OCI-LY1 (cell line): ENCODE results near the gene PRR23C.

Experiments
- H2AFZ ChIP-seq: fragments of 200-600 bp; sonication (generic), shearing (Covaris generic); 2 replicates; pipeline ENCODE4 v1.6.0; 2014; ENCODE audit warnings: antibody characterized with exemption, mild to moderate bottlenecking, low read length
- H3F3A ChIP-seq: fragments of 200-600 bp; sonication (generic), shearing (Covaris generic); 2 replicates; pipeline ENCODE4 v1.6.0; 2014; ENCODE audit warnings: mild to moderate bottlenecking, antibody characterized with exemption, low read length, moderate library complexity; ENCODE audit not compliant: insufficient read depth
- H3K27ac ChIP-seq: fragments of 200-600 bp; sonication (generic); 2 replicates; pipeline ENCODE4 v1.5.1; 2014; ENCODE audit warnings: low read length, mixed run types, mild to moderate bottlenecking, low read depth; ENCODE audit not compliant: poor library complexity, severe bottlenecking
- H3K27me3 ChIP-seq: fragments of 200-600 bp; sonication (generic); 2 replicates; pipeline ENCODE4 v1.6.0; 2014; ENCODE audit warnings: antibody characterized with exemption, mild to moderate bottlenecking, low read length, moderate library complexity; ENCODE audit not compliant: insufficient read depth
- H3K36me3 ChIP-seq: fragments of 200-600 bp; sonication (generic); 2 replicates; pipeline ENCODE4 v1.6.1; 2014; ENCODE audit warnings: mild to moderate bottlenecking, antibody characterized with exemption, low read length, moderate library complexity, mixed read lengths; ENCODE audit not compliant: insufficient read depth
- H3K4me1 ChIP-seq: fragments of 200-600 bp; sonication (generic); 2 replicates; pipeline ENCODE4 v1.5.1; 2014; ENCODE audit warnings: mild to moderate bottlenecking, low read length, moderate library complexity; ENCODE audit not compliant: insufficient read depth, severe bottlenecking
- H3K4me2 ChIP-seq: fragments of 200-600 bp; sonication (generic), shearing (Covaris generic); 2 replicates; pipeline ENCODE4 v1.6.1; 2014; ENCODE audit warnings: low read length
- H3K4me3 ChIP-seq: fragments of 200-600 bp; sonication (generic); 2 replicates; pipeline ENCODE4 v1.5.1; 2014; ENCODE audit warnings: low read length, low read depth, mild to moderate bottlenecking, mixed read lengths; ENCODE audit not compliant: poor library complexity, severe bottlenecking
- H3K79me2 ChIP-seq: fragments of 200-600 bp; shearing (Covaris generic); 2 replicates; pipeline ENCODE4 v1.6.1; 2016; ENCODE audit warnings: mixed run types, low read length, mixed read lengths; ENCODE audit not compliant: insufficient read depth
- H3K9ac ChIP-seq: fragments of 200-600 bp; sonication (generic), shearing (Covaris generic); 2 replicates; pipeline ENCODE4 v1.6.1; 2014; ENCODE audit warnings: mild to moderate bottlenecking, low read length, mixed read lengths
- H3K9me2 ChIP-seq: fragments of 200-600 bp; sonication (generic), shearing (Covaris generic); 2 replicates; pipeline ENCODE4 v1.6.1; 2014; ENCODE audit warnings: low read depth, mild to moderate bottlenecking, low read length, mixed read lengths
- H3K9me3 ChIP-seq: fragments of 200-600 bp; shearing (Covaris generic); 2 replicates; pipeline ENCODE4 v1.6.1; 2014; ENCODE audit warnings: low read length, mixed read lengths
- H4K20me1 ChIP-seq: fragments of 200-600 bp; sonication (generic), shearing (Covaris generic); 2 replicates; pipeline ENCODE4 v1.6.0; 2016; ENCODE audit warnings: mild to moderate bottlenecking, low read length; ENCODE audit not compliant: insufficient read depth
- CTCF ChIP-seq: fragments of 200-600 bp; sonication (generic), shearing (Covaris generic); IDR thresholded peaks from 2 replicates; pipeline ENCODE4 v1.5.1; 2017; ENCODE audit warnings: mild to moderate bottlenecking, antibody characterized with exemption, low read length, moderate library complexity, mixed read lengths
- EZH2 ChIP-seq: fragments of 200-600 bp; sonication (generic), shearing (Covaris generic); IDR thresholded peaks from 2 replicates; pipeline ENCODE4 v1.8.0; 2017; ENCODE audit warnings: borderline replicate concordance, mixed run types, mild to moderate bottlenecking, antibody characterized with exemption, low read length, moderate library complexity, mixed read lengths

Gene PRR23C

GRCh38 chr3:139062918-139063317 lies 18.2 kb upstream of the PRR23C start:
- Histone ChIP-seq H3F3A (no peaks in the 10 kb centered on the region), H2AFZ (no peak overlapping the region), H3K9me3 (no peaks in the 10 kb centered on the region), H3K4me3 (no peak overlapping the region), H3K4me2 (no peak overlapping the region), H4K20me1 (no peaks in the 10 kb centered on the region), H3K27ac (no peak overlapping the region), H3K4me1 (no peaks in the 10 kb centered on the region), H3K9ac (no peak overlapping the region), H3K9me2 (no peaks in the 10 kb centered on the region), H3K36me3 (no peaks in the 10 kb centered on the region), H3K27me3 (no peaks in the 10 kb centered on the region), H3K79me2 (no peaks in the 10 kb centered on the region)
- TF ChIP-seq EZH2 (no peak), CTCF (no peak)

GRCh38 chr3:139052802-139053600 lies 8.3 kb upstream of the PRR23C start:
- H3K4me2 ChIP-seq = no peak overlapping the region
- H3K36me3 ChIP-seq = no peaks in the 10 kb centered on the region
- no peaks in the 10 kb centered on the region for H3F3A ChIP-seq
- no peaks in the 10 kb centered on the region; the same call in 1 of the 2 replicates for H3K9me2 ChIP-seq
- 0 out of 2 replicates have a peak, but pooled peaks cover 3% of the 10 kb centered on the region for H3K9me3 ChIP-seq
- H3K79me2 ChIP-seq = no peaks in the 10 kb centered on the region
- no peak overlapping the region for H3K27ac ChIP-seq
- H3K4me3 ChIP-seq = no peak overlapping the region
- no peak overlapping the region for H3K9ac ChIP-seq
- H2AFZ ChIP-seq = no peak overlapping the region
- H3K27me3 ChIP-seq = no peaks in the 10 kb centered on the region
- no peaks in the 10 kb centered on the region for H3K4me1 ChIP-seq
- TF ChIP-seq EZH2 = no peak
- TF ChIP-seq CTCF = no peak
- H4K20me1 ChIP-seq = no peaks in the 10 kb centered on the region

- Histone ChIP-seq H3K9me2 (no peaks in the 10 kb centered on the region), H3K36me3 (no peaks in the 10 kb centered on the region), H2AFZ (no peak overlapping the region), H3F3A (no peaks in the 10 kb centered on the region), H3K27me3 (no peaks in the 10 kb centered on the region), H3K4me1 (no peaks in the 10 kb centered on the region), H3K27ac (no peak overlapping the region), H4K20me1 (no peaks in the 10 kb centered on the region), H3K9ac (no peak overlapping the region), H3K4me2 (no peak overlapping the region), H3K4me3 (no peak overlapping the region), H3K79me2 (no peaks in the 10 kb centered on the region), H3K9me3 (no peaks in the 10 kb centered on the region)
- TF ChIP-seq CTCF = no peak
- no peak for TF ChIP-seq EZH2
Measured at GRCh38 chr3:139043554-139044365, 932 bp downstream of the PRR23C start.
